Measurements from ENCODE around the gene AOPEP. TPM values are rescaled to one million over a fixed set of nuclear protein-coding genes. Genes with fewer than 3 reads are reported as not detected.

The AOPEP gene
- total and polyA plus RNA-seq, 2 donors (not counting 1 experiment from before 2014, with no cell fraction given) = 66.1 to 94.1 TPM

DNA sequence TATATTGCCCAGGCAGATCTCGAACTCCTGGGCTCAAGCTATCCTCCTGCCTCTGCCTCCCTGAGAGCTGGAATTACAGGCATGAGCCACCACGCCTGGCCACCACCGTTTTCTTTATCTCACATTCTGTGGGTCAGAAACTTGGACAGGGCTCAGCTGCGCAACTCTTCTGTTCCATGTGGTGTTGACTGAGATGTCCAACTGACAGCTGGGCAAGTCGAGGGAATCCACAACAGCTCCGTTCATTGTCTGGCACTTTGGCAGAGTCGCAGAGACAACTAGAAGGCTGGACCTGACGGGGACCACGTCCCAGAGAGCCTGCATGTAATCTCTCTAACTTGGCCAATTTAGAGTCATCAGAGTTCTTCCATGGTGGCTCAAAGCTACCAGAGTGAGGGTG is 36.2 kb upstream of the AOPEP start:
- Histone ChIP-seq H3K4me1 (ENCODE audit: control insufficient read depth, extremely low read depth, insufficient read depth, low read length) (no peaks in the 10 kb centered on the region), H3K79me2 (ENCODE audit: control insufficient read depth, insufficient read depth, low read length) (no peaks in the 10 kb centered on the region), H3K36me3 (ENCODE audit: control insufficient read depth, insufficient read depth, low read length) (no peaks in the 10 kb centered on the region), H3K27ac (ENCODE audit: insufficient read depth, low read length) (no peak overlapping the region), H3K9me3 (ENCODE audit: control insufficient read depth, insufficient read depth, low read depth, low read length) (no peaks in the 10 kb centered on the region), H3K4me3 (replicated peaks in 1 of 4; ENCODE audit: control extremely low read depth in 1 of 4, insufficient read depth in 1 of 4, low read depth in 3 of 4, low read length in 4 of 4) (no peak overlapping the region), H3K27me3 (ENCODE audit: control insufficient read depth, insufficient read depth, low read length) (peaks cover 2% of the 10 kb centered on the region), H2AFZ (ENCODE audit: low read length) (no peak overlapping the region), H3K9ac (ENCODE audit: insufficient read depth, low read length) (no peak overlapping the region), H4K20me1 (ENCODE audit: control insufficient read depth, extremely low read depth, insufficient read depth, low read length) (no peaks in the 10 kb centered on the region), H3K4me2 (ENCODE audit: extremely low read depth, insufficient read depth, low read length) (no peak overlapping the region)
- TF ChIP-seq, protein P1, sequence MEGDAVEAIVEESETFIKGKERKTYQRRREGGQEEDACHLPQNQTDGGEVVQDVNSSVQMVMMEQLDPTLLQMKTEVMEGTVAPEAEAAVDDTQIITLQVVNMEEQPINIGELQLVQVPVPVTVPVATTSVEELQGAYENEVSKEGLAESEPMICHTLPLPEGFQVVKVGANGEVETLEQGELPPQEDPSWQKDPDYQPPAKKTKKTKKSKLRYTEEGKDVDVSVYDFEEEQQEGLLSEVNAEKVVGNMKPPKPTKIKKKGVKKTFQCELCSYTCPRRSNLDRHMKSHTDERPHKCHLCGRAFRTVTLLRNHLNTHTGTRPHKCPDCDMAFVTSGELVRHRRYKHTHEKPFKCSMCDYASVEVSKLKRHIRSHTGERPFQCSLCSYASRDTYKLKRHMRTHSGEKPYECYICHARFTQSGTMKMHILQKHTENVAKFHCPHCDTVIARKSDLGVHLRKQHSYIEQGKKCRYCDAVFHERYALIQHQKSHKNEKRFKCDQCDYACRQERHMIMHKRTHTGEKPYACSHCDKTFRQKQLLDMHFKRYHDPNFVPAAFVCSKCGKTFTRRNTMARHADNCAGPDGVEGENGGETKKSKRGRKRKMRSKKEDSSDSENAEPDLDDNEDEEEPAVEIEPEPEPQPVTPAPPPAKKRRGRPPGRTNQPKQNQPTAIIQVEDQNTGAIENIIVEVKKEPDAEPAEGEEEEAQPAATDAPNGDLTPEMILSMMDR (conservative IDR thresholded peaks at IDR 0.05 in 1 of 2, IDR thresholded peaks at IDR 0.05 in 1 of 2; ENCODE audit: low read depth in 1 of 2, low read length in 2 of 2) = no peak
- TF ChIP-seq EZH2 (IDR thresholded peaks at IDR 0.05; ENCODE audit: low read length, missing control alignments) = no peak
- no peak for DNase-seq (ENCODE audit: low read depth in 2 of 2)

DNA sequence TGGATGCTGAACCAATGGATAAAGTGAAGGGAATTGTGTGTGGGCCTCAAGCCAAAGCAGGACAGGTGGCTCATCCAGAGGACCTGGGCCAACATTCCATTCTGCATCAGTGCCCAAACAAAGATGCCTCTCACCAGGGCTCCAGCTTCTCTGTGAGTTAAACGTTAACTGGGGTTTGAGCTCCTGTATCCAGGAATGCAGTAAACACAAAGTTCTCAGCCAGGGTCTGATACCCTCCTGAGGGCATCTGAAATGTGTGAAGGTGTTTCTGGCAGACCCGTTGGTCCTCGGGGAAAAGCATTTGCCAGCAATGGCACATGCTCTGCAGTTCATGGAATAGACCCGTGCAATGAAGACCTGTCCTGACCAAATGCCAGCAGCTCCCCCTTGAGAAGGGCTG is 33.9 kb upstream of the AOPEP start:
- DNase-seq (ENCODE audit: low read depth in 2 of 2) = no peak
- TF ChIP-seq EZH2 (IDR thresholded peaks at IDR 0.05; ENCODE audit: low read length, missing control alignments) = no peak
- TF ChIP-seq, protein P1 (conservative IDR thresholded peaks at IDR 0.05 in 1 of 2, IDR thresholded peaks at IDR 0.05 in 1 of 2; ENCODE audit: low read depth in 1 of 2, low read length in 2 of 2) = no peak
- Histone ChIP-seq H3K4me3 (replicated peaks in 1 of 4; ENCODE audit: control extremely low read depth in 1 of 4, insufficient read depth in 1 of 4, low read depth in 3 of 4, low read length in 4 of 4) (no peak overlapping the region), H3K4me2 (ENCODE audit: extremely low read depth, insufficient read depth, low read length) (no peak overlapping the region), H3K27me3 (ENCODE audit: control insufficient read depth, insufficient read depth, low read length) (peaks cover 2% of the 10 kb centered on the region), H3K79me2 (ENCODE audit: control insufficient read depth, insufficient read depth, low read length) (no peaks in the 10 kb centered on the region), H4K20me1 (ENCODE audit: control insufficient read depth, extremely low read depth, insufficient read depth, low read length) (no peaks in the 10 kb centered on the region), H3K9me3 (ENCODE audit: control insufficient read depth, insufficient read depth, low read depth, low read length) (no peaks in the 10 kb centered on the region), H3K4me1 (ENCODE audit: control insufficient read depth, extremely low read depth, insufficient read depth, low read length) (no peaks in the 10 kb centered on the region), H2AFZ (ENCODE audit: low read length) (no peak overlapping the region), H3K36me3 (ENCODE audit: control insufficient read depth, insufficient read depth, low read length) (no peaks in the 10 kb centered on the region), H3K9ac (ENCODE audit: insufficient read depth, low read length) (no peak overlapping the region), H3K27ac (ENCODE audit: insufficient read depth, low read length) (no peak overlapping the region)

DNA sequence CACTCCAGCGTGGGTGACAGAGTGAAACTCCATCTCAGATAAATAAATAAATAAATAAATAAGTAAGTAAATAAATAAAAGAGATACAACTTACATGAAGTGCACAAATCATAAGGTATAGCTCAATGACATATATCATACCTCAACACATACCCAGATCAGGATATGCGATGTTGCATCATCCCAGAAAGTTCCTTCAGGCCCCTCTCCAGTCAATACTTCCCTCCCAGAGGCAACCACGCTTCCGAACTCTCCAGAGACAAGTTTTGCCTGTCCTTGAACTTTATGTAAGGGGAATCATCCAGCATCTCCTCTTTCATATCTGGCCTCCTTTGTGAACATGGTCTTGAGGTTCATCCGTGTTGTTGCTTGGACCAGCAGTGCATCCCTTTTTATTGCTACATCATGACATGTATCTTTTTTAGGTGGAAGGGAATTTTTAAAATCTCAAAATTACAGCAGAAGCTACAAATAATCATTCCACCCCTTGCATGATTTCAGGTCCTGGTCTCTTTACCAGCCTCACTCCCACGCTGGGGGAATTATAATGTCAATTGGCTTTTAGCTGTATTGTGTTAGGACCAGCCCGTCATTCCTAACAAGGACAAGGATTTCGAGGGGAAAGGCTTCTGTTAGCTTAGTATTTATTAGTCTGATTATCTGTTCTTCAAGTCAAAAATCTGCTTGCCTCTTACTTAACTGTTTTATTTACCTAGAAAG is 32.9 kb upstream of the AOPEP start:
- Histone ChIP-seq H3K9me3 (ENCODE audit: control insufficient read depth, insufficient read depth, low read depth, low read length) (no peaks in the 10 kb centered on the region), H2AFZ (ENCODE audit: low read length) (no peak overlapping the region)
- no peak for TF ChIP-seq EZH2 (IDR thresholded peaks at IDR 0.05; ENCODE audit: low read length, missing control alignments)

More for the DNA sequence above, 32.9 kb upstream of the AOPEP start:
- H3K9ac ChIP-seq (ENCODE audit: insufficient read depth, low read length) = no peak overlapping the region
- no peaks in the 10 kb centered on the region for H3K4me1 ChIP-seq (ENCODE audit: control insufficient read depth, extremely low read depth, insufficient read depth, low read length)
- peaks cover 2% of the 10 kb centered on the region for H3K27me3 ChIP-seq (ENCODE audit: control insufficient read depth, insufficient read depth, low read length)
- no peaks in the 10 kb centered on the region for H4K20me1 ChIP-seq (ENCODE audit: control insufficient read depth, extremely low read depth, insufficient read depth, low read length)
- no peak overlapping the region for H3K27ac ChIP-seq (ENCODE audit: insufficient read depth, low read length)
- no peak for DNase-seq (ENCODE audit: low read depth in 2 of 2)
- no peaks in the 10 kb centered on the region for H3K79me2 ChIP-seq (ENCODE audit: control insufficient read depth, insufficient read depth, low read length)
- H3K4me2 ChIP-seq (ENCODE audit: extremely low read depth, insufficient read depth, low read length) = no peak overlapping the region
- H3K4me3 ChIP-seq (replicated peaks in 1 of 4; ENCODE audit: control extremely low read depth in 1 of 4, insufficient read depth in 1 of 4, low read depth in 3 of 4, low read length in 4 of 4) = no peak overlapping the region
- H3K36me3 ChIP-seq (ENCODE audit: control insufficient read depth, insufficient read depth, low read length) = no peaks in the 10 kb centered on the region
